MCF 10A (cell line): ENCODE results near the gene CLNK. TPM values are rescaled to one million over a fixed set of nuclear protein-coding genes. Genes with fewer than 3 reads are reported as not detected.
A peak's percentile ranks its signal among the peaks of the same experiment; 100 is the strongest.

Source experiments
- BruUV-seq: library from RNA; stranded (reverse); fragments of 400-500 nt; replicated peaks from 2 replicates; lab custom pipeline; 2021; lab: Mats Ljungman, UMichigan
- CTCF ChIA-PET: fragments of 300-600 bp; sonication (Branson Sonifier 250); formaldehyde crosslinking; extraction: SDS; loops from one replicate; lab custom pipeline; 2021; ENCODE audit warnings: antibody characterized with exemption, inconsistent platforms; lab: Yijun Ruan, JAX
- POLR2A ChIA-PET: fragments of 300-600, 350-650 bp; sonication (Branson Sonifier 250); formaldehyde crosslinking; extraction: SDS; loops from one replicate; lab custom pipeline; 2020; ENCODE audit warnings: antibody characterized with exemption, inconsistent platforms; lab: Yijun Ruan, JAX
- DNase-seq: peaks from one replicate; pipeline ENCODE4 v3.0.0-alpha.2; 2018; ENCODE audit not compliant: unreplicated experiment
- H3K27ac Mint-ChIP-seq: one replicate; pipeline ENCODE4 v1.8.0; 2022; ENCODE audit warnings: mild to moderate bottlenecking, low read depth, mixed read lengths; ENCODE audit not compliant: unreplicated experiment
- H3K27me3 Mint-ChIP-seq: one replicate; pipeline ENCODE4 v1.8.0; 2022; ENCODE audit warnings: mixed read lengths; ENCODE audit not compliant: insufficient read depth, unreplicated experiment
- H3K36me3 Mint-ChIP-seq: one replicate; pipeline ENCODE4 v1.8.0; 2022; ENCODE audit warnings: mild to moderate bottlenecking, moderate library complexity, mixed read lengths; ENCODE audit not compliant: insufficient read depth, unreplicated experiment
- H3K4me1 Mint-ChIP-seq: one replicate; pipeline ENCODE4 v1.8.0; 2022; ENCODE audit warnings: mixed read lengths; ENCODE audit not compliant: insufficient read depth, unreplicated experiment
- H3K4me3 Mint-ChIP-seq: one replicate; pipeline ENCODE4 v1.8.0; 2022; ENCODE audit warnings: mild to moderate bottlenecking, moderate library complexity, mixed read lengths; ENCODE audit not compliant: unreplicated experiment
- H3K9me3 Mint-ChIP-seq: one replicate; pipeline ENCODE4 v1.8.0; 2022; ENCODE audit warnings: mixed read lengths; ENCODE audit not compliant: unreplicated experiment
- intact Hi-C: fragments of 100-400 bp; cut with micrococcal nuclease; formaldehyde crosslinking; loops from 2 replicates; pipeline ENCODE4 v1.14.1; 2022
- total RNA-seq: library from RNA; stranded (reverse); gene quantifications from 2 replicates; pipeline ENCODE4 v1.2.3, GENCODE V29; 2022
- TF ChIP-seq, protein P1 (sequence below): fragments of 200-600 bp; IDR thresholded peaks from one replicate; pipeline ENCODE4 v1.8.0; 2022; ENCODE audit warnings: antibody characterized with exemption, mild to moderate bottlenecking; ENCODE audit not compliant: unreplicated experiment

The CLNK gene
- total RNA-seq, 1 experiment from 2014 or later: not detected

DNA sequence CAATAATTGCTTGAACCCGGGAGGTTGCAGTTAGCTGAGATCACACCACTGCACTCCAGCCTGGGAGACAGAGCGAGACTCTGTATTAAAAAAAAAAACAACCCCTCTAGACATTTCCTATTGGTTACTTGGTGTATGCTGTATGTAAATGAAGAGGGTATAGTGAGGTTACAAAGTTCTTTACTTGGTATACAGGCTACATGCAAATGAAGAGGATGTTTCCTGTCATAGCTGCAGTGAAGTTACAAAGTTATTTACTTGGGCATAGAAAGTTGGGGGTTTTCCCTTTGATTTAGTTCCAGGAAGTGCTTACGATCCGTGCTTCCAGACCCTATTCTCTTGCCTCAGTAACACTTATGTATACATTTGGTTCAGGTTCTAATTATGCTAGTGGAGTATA is 38.4 kb upstream of the CLNK start:
- Mint-ChIP-seq H3K27me3 (no peaks in the 10 kb centered on the region), H3K36me3 (no peaks in the 10 kb centered on the region), H3K9me3 (peaks cover 52% of the 10 kb centered on the region), H3K4me3 (no peak overlapping the region), H3K4me1 (no peaks in the 10 kb centered on the region), H3K27ac (no peak overlapping the region)
- CTCF ChIA-PET: no interaction called here
- no peak for DNase-seq
- BruUV-seq: no TSS peak
- intact Hi-C loops: no loop called here
- POLR2A ChIA-PET: no interaction called here
- TF ChIP-seq, protein P1, sequence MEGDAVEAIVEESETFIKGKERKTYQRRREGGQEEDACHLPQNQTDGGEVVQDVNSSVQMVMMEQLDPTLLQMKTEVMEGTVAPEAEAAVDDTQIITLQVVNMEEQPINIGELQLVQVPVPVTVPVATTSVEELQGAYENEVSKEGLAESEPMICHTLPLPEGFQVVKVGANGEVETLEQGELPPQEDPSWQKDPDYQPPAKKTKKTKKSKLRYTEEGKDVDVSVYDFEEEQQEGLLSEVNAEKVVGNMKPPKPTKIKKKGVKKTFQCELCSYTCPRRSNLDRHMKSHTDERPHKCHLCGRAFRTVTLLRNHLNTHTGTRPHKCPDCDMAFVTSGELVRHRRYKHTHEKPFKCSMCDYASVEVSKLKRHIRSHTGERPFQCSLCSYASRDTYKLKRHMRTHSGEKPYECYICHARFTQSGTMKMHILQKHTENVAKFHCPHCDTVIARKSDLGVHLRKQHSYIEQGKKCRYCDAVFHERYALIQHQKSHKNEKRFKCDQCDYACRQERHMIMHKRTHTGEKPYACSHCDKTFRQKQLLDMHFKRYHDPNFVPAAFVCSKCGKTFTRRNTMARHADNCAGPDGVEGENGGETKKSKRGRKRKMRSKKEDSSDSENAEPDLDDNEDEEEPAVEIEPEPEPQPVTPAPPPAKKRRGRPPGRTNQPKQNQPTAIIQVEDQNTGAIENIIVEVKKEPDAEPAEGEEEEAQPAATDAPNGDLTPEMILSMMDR: no peak

DNA sequence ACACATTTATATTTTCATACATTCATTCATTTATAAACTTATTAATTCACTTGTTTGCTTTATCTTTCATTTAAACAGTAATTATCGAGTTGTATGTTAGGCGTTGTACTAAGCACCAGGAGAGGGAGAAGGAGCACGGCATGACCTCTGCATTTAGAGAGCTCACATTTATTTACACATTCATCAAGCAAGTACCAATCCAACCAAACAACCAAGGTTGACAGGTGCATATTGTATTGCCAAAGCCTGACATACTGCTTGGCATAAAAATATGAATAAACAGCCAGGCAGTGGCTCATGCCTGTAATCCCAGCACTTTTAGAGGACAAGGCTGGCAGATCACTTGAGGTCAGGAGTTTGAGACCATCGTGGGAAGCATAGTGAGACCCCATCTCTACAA is 37.0 kb upstream of the CLNK start:
- H3K9me3 Mint-ChIP-seq: peaks cover 48% of the 10 kb centered on the region
- H3K27me3 Mint-ChIP-seq: no peaks in the 10 kb centered on the region
- no peak overlapping the region for H3K27ac Mint-ChIP-seq
- intact Hi-C loops: no loop called here
- DNase-seq: no peak
- CTCF ChIA-PET: no interaction called here
- H3K4me3 Mint-ChIP-seq: no peak overlapping the region
- TF ChIP-seq, protein P1: no peak
- H3K4me1 Mint-ChIP-seq: no peaks in the 10 kb centered on the region
- POLR2A ChIA-PET: no interaction called here
- no TSS peak for BruUV-seq
- no peaks in the 10 kb centered on the region for H3K36me3 Mint-ChIP-seq

DNA sequence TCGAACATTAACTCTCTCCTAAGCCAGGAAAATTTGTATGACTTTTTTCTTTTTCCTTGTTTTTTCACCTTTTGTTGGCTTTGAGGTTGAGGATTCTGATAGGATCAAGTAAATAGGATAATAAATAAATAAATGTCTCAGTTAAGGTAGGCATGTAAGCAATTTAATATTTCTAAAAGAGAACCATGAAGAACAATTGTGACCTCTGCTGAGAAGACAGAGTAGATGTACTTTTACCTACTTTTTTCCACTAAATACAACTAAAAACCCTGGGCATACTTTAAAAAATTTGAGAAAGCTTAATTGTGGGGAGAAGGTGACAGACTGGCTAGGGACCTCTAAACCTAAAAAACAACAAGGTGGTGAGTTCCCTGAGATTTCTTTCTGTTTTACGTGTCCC is 31.6 kb upstream of the CLNK start:
- no peak overlapping the region for H3K27ac Mint-ChIP-seq
- TF ChIP-seq, protein P1: no peak
- H3K4me3 Mint-ChIP-seq: no peak overlapping the region
- peaks cover 34% of the 10 kb centered on the region for H3K9me3 Mint-ChIP-seq
- no peak for DNase-seq
- H3K4me1 Mint-ChIP-seq: no peaks in the 10 kb centered on the region
- intact Hi-C loops: no loop called here
- CTCF ChIA-PET: interaction anchor here (0.8 kb wide), 1 partner anchor 131 kb away, joined by 3 read pairs; no protein-coding TSS in a partner anchor
- POLR2A ChIA-PET: no interaction called here
- H3K36me3 Mint-ChIP-seq: no peaks in the 10 kb centered on the region
- no TSS peak for BruUV-seq
- H3K27me3 Mint-ChIP-seq: no peaks in the 10 kb centered on the region

DNA sequence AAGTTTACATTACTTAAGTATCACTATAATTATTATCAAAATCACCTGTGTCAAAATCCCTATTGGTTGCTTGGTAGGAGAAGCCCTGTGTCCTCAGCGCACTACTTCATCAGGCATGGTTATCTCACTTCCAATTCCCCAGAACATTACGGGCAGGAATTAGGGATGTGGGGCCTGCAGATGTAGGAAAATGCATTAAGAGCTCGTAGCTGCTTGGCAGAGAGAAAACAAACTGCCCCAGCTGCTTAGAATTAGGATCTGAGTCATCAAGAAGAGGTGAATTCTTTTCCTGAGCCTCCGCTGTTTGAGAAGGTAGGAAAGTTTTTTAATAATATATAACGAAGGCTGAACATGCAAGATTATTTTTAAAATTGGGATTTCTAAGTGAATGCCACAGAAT is 31.1 kb upstream of the CLNK start:
- H3K36me3 Mint-ChIP-seq: no peaks in the 10 kb centered on the region
- H3K27me3 Mint-ChIP-seq: no peaks in the 10 kb centered on the region
- TF ChIP-seq, protein P1: no peak
- CTCF ChIA-PET: interaction anchor here (0.8 kb wide), 1 partner anchor 131 kb away, joined by 3 read pairs; no protein-coding TSS in a partner anchor
- no peak overlapping the region for H3K27ac Mint-ChIP-seq
- intact Hi-C loops: no loop called here
- POLR2A ChIA-PET: no interaction called here
- H3K9me3 Mint-ChIP-seq: peaks cover 34% of the 10 kb centered on the region
- H3K4me3 Mint-ChIP-seq: no peak overlapping the region
- DNase-seq: peak; percentile 13
- no peaks in the 10 kb centered on the region for H3K4me1 Mint-ChIP-seq
- BruUV-seq: no TSS peak
